SK-N-SH treated with all-trans-retinoic acid at 6 μM for 48 hours (cell line): ENCODE data around the gene AKAP13.
A peak's percentile ranks its signal among the peaks of the same experiment; 100 is the strongest.

Experiments used
- ATAC-seq: fragments of 200-7000 bp; cut with Tn5 transposase; 3 replicates; pipeline ENCODE4 v1.9.1; 2020; ENCODE audit warnings: mild to moderate bottlenecking, moderate library complexity
- ARNTL ChIP-seq: fragments of 450-650 bp; formaldehyde crosslinking; IDR thresholded peaks from 2 replicates; pipeline ENCODE4 v1.5.0; 2020; ENCODE audit warnings: low read depth, mild to moderate bottlenecking, moderate library complexity, borderline replicate concordance
- BACH2 ChIP-seq: fragments of 250-450 bp; sonication (Bioruptor Pico); IDR thresholded peaks from 2 replicates; pipeline ENCODE4 v1.9.0; 2021; ENCODE audit warnings: mild to moderate bottlenecking, borderline replicate concordance
- CSDC2 ChIP-seq: fragments of 250-450 bp; sonication (Bioruptor Pico); IDR thresholded peaks from 2 replicates; pipeline ENCODE4 v1.5.0; 2020; ENCODE audit warnings: mild to moderate bottlenecking, moderate library complexity
- CSRNP3 ChIP-seq: fragments of 250-450 bp; sonication (Bioruptor Pico); IDR thresholded peaks from 2 replicates; pipeline ENCODE4 v1.5.1; 2021; ENCODE audit warnings: mild to moderate bottlenecking, moderate library complexity
- ESRRG ChIP-seq: fragments of 250-450 bp; sonication (Bioruptor Pico); IDR thresholded peaks from 2 replicates; pipeline ENCODE4 v1.6.1; 2021; ENCODE audit warnings: mild to moderate bottlenecking
- GLIS3 ChIP-seq: fragments of 250-450 bp; sonication (Bioruptor Pico); IDR thresholded peaks from 2 replicates; pipeline ENCODE4 v1.5.0; 2020; ENCODE audit warnings: mild to moderate bottlenecking, moderate library complexity
- OSR1 ChIP-seq: fragments of 250-450 bp; sonication (Bioruptor Pico); IDR thresholded peaks from 2 replicates; pipeline ENCODE4 v1.8.0; 2022; ENCODE audit warnings: moderate library complexity, mild to moderate bottlenecking, inconsistent platforms
- PATZ1 ChIP-seq: fragments of 250-450 bp; sonication (Bioruptor Pico); IDR thresholded peaks from 2 replicates; pipeline ENCODE4 v1.8.0; 2020; ENCODE audit warnings: mild to moderate bottlenecking, moderate library complexity, borderline replicate concordance
- POU6F1 ChIP-seq: fragments of 250-450 bp; sonication (Bioruptor Pico); IDR thresholded peaks from 2 replicates; pipeline ENCODE4 v1.8.0; 2021; ENCODE audit warnings: low read depth, mild to moderate bottlenecking, moderate library complexity, borderline replicate concordance
- PPARA ChIP-seq: fragments of 250-450 bp; sonication (Bioruptor Pico); IDR thresholded peaks from 2 replicates; pipeline ENCODE4 v1.5.0; 2020; ENCODE audit warnings: mild to moderate bottlenecking, borderline replicate concordance
- RARB ChIP-seq: fragments of 250-450 bp; sonication (Bioruptor Pico); IDR thresholded peaks from 2 replicates; pipeline ENCODE4 v1.8.0; 2021; ENCODE audit warnings: mild to moderate bottlenecking, moderate library complexity
- SNAI2 ChIP-seq: fragments of 250-450 bp; sonication (Bioruptor Pico); IDR thresholded peaks from 2 replicates; pipeline ENCODE4 v1.5.0; 2020; ENCODE audit warnings: mild to moderate bottlenecking, moderate library complexity
- TOX ChIP-seq: fragments of 250-450 bp; sonication (Bioruptor Pico); IDR thresholded peaks from 2 replicates; pipeline ENCODE4 v1.8.0; 2021; ENCODE audit warnings: mild to moderate bottlenecking, moderate library complexity, borderline replicate concordance
- TSHZ2 ChIP-seq: fragments of 250-450 bp; sonication (Bioruptor Pico); IDR thresholded peaks from 2 replicates; pipeline ENCODE4 v1.5.0; 2020; ENCODE audit warnings: mild to moderate bottlenecking, moderate library complexity
- ZC3H10 ChIP-seq: fragments of 250-450 bp; sonication (Bioruptor Pico); IDR thresholded peaks from 2 replicates; pipeline ENCODE4 v1.5.1; 2021; ENCODE audit warnings: mild to moderate bottlenecking, moderate library complexity
- ZFP3 ChIP-seq: fragments of 250-450 bp; sonication (Bioruptor Pico); IDR thresholded peaks from 2 replicates; pipeline ENCODE4 v1.5.0; 2020; ENCODE audit warnings: mild to moderate bottlenecking, moderate library complexity
- ZFP30 ChIP-seq: fragments of 450-650 bp; formaldehyde crosslinking; IDR thresholded peaks from 2 replicates; pipeline ENCODE4 v1.5.0; 2022; ENCODE audit warnings: mild to moderate bottlenecking, moderate library complexity
- ZNF565 ChIP-seq: fragments of 450-650 bp; formaldehyde crosslinking; conservative IDR thresholded peaks from 2 replicates; pipeline ENCODE4 v1.5.0; 2020; ENCODE audit warnings: low read depth, mild to moderate bottlenecking, moderate library complexity
- ZNF70 ChIP-seq: fragments of 450-650 bp; formaldehyde crosslinking; IDR thresholded peaks from 2 replicates; pipeline ENCODE4 v1.5.0; 2020; ENCODE audit warnings: mild to moderate bottlenecking, moderate library complexity
- ZNF8 ChIP-seq: fragments of 450-650 bp; formaldehyde crosslinking; IDR thresholded peaks from 2 replicates; pipeline ENCODE4 v1.5.0; 2020; ENCODE audit warnings: mild to moderate bottlenecking, moderate library complexity

Gene AKAP13

GRCh38 chr15:85764649-85765277 lies 384.4 kb downstream of the AKAP13 start:
- TF ChIP-seq PATZ1 (no peak), ZNF70 (CRISPR knock-in tag) (no peak), PPARA (CRISPR knock-in tag) (no peak)
- ATAC-seq = peak; percentile 62

- no peak for TF ChIP-seq ZFP30
- no peak for TF ChIP-seq ARNTL (CRISPR knock-in tag)
- TF ChIP-seq ESRRG = no peak
- no peak for TF ChIP-seq OSR1
- no peak for TF ChIP-seq BACH2 (CRISPR knock-in tag)
- TF ChIP-seq ZNF70 (CRISPR knock-in tag) = no peak
- TF ChIP-seq TOX (CRISPR knock-in tag) = no peak
- no peak for TF ChIP-seq ZFP3 (CRISPR knock-in tag)
- TF ChIP-seq ZNF8 = no peak
- TF ChIP-seq PPARA (CRISPR knock-in tag) = no peak
- TF ChIP-seq GLIS3 = no peak
- no peak for TF ChIP-seq TSHZ2
- no peak for TF ChIP-seq CSRNP3 (CRISPR knock-in tag)
- no peak for TF ChIP-seq SNAI2 (CRISPR knock-in tag)
- TF ChIP-seq CSDC2 (CRISPR knock-in tag) = no peak
- no peak for TF ChIP-seq ZC3H10
- TF ChIP-seq PATZ1 = no peak
- TF ChIP-seq RARB (CRISPR knock-in tag) = no peak
- no peak for TF ChIP-seq ZNF565 (CRISPR knock-in tag)
- no peak for ATAC-seq
Measured at GRCh38 chr15:85766001-85766831, 385.8 kb downstream of the AKAP13 start.

GRCh38 chr15:85767785-85768529 lies 387.6 kb downstream of the AKAP13 start:
- TF ChIP-seq GLIS3 (no peak), ZNF70 (CRISPR knock-in tag) (no peak), ZNF565 (CRISPR knock-in tag) (no peak), POU6F1 (no peak), TOX (CRISPR knock-in tag) (no peak), CSRNP3 (CRISPR knock-in tag) (no peak), ZFP3 (CRISPR knock-in tag) (no peak), ZC3H10 (no peak)
- no peak for ATAC-seq
